Duodenal mucosa (tissue), 2 donors: ENCODE measurements around the gene CPNE8.

Experiments
- H3K27ac ChIP-seq: one replicate; pipeline ENCODE4 v1.7.0; 2013; ENCODE audit warnings: low read depth, low read length
- H3K27me3 ChIP-seq, 2 donors: one replicate each; pipeline ENCODE4 v1.7.0; 2013; ENCODE audit warnings: low read length in 2 of 2, control low read depth in 1 of 2; ENCODE audit not compliant: insufficient read depth in 2 of 2, control insufficient read depth in 1 of 2
- H3K36me3 ChIP-seq, 2 donors: one replicate each; pipeline ENCODE4 v1.7.0; 2013; ENCODE audit warnings: low read length in 2 of 2, control low read depth in 1 of 2; ENCODE audit not compliant: insufficient read depth in 2 of 2, control insufficient read depth in 1 of 2
- H3K4me1 ChIP-seq, 2 donors: one replicate each; pipeline ENCODE4 v1.7.0; 2013; ENCODE audit warnings: low read length in 2 of 2, control low read depth in 1 of 2; ENCODE audit not compliant: insufficient read depth in 2 of 2, control insufficient read depth in 1 of 2
- H3K4me3 ChIP-seq, 2 donors: one replicate each; pipeline ENCODE4 v1.7.0; 2013; ENCODE audit warnings: low read length in 2 of 2, low read depth in 1 of 2
- H3K9ac ChIP-seq, 2 donors: one replicate each; pipeline ENCODE4 v1.7.0; 2013; ENCODE audit warnings: low read length in 2 of 2, low read depth in 1 of 2
- H3K9me3 ChIP-seq, 2 donors: one replicate each; pipeline ENCODE4 v1.7.0; 2013; ENCODE audit warnings: low read length in 2 of 2, control low read depth in 1 of 2; ENCODE audit not compliant: control insufficient read depth in 1 of 2

CPNE8 gene

DNA sequence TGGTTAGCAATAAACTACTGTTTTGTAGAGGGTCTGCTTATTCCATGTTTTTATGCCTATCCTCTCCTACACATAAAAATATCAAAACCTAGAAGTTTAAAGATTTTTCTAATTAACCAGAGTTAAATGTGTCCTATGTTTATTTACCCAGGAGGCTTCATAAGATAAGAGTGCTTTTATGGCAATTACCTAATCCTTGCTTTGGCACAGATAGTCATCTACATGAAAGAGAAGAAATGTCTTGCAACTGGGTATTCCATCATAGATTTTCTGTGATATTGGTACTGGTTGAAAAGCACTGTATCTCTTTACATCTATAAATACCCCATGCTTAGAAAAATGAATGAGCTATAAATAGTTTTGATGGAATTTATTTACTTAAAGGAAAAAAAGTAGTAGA is 277.1 kb downstream of the CPNE8 start:
- Histone ChIP-seq H3K4me3 (no peak overlapping the region), H3K27me3 (no peaks in the 10 kb centered on the region), H3K4me1 (no peaks in the 10 kb centered on the region), H3K36me3 (no peaks in the 10 kb centered on the region), H3K9ac (no peak overlapping the region), H3K9me3 (peaks cover 0 to 2% of the 10 kb centered on the region in 2 donors), H3K27ac (no peak overlapping the region)

DNA sequence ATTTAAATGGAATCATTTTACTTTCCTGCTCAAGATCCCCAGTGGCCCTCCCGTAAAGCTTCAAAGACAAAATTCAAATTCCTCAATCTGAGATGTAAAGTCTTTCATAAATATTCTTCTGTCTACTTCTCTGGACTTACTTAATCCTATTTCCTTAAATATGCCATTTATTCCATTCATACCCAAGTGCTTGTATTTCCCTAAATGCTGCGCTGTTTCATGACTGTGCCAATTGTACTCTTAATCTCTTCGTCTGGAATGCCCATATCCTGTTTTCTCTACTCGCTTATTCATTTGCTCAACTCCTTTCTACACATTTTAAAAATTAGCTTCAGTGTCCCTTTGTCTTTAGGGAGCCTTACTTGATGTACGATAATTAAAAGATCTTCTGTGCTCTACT is 280.1 kb downstream of the CPNE8 start:
- Histone ChIP-seq H3K27me3 (no peaks in the 10 kb centered on the region), H3K27ac (no peak overlapping the region), H3K9me3 (no peaks in the 10 kb centered on the region), H3K4me3 (no peak overlapping the region), H3K9ac (no peak overlapping the region), H3K36me3 (no peaks in the 10 kb centered on the region), H3K4me1 (no peaks in the 10 kb centered on the region)

DNA sequence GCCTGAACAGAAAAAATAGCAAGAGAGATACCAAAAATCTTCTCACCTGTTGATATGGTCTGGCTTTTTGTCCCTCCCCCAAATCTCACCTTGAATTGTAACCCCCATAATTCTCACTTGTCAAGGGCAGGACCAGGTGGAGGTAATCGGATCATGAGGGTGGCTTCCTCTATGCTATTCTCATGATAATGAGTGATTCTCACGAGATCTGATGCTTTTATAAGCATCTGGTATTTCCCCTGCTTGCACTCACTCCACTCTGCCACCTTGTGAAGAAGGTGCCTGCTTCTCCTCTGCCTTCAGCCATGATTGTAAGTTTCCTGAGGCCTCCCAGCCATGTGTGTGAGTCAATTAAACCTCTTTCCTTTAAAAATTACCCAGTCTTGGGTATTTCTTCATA is 291.2 kb downstream of the CPNE8 start:
- no peak overlapping the region for H3K27ac ChIP-seq
- H3K9ac ChIP-seq, result no peak overlapping the region
- no peaks in the 10 kb centered on the region for H3K4me1 ChIP-seq
- no peaks in the 10 kb centered on the region for H3K36me3 ChIP-seq
- peaks cover 2 to 7% of the 10 kb centered on the region in 2 donors for H3K9me3 ChIP-seq
- H3K4me3 ChIP-seq, result no peak overlapping the region
- no peaks in the 10 kb centered on the region for H3K27me3 ChIP-seq

DNA sequence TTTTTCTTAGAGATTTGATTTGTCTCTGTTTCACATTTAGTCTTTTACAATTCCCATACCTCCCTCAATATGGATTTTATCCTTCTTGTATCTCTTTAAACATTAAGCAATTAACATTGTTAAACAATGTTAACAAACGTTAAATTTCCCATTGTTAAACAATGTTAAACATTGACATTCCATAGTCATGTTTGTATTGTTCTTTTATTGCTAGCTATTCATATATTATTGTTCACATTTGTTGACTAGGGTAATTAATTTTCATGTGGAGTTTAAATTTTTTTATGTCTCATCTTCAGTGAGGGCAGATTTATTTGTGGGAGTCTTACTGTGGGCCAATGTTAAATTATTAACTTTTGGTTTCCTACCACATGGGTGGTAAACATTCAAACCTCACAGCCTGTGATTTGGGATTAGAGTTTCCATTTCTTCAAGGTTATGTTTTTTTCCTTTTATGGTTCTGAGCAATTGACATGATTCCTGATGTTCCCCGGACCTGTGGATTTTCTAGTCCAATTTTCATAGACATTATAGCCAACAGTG is 294.5 kb downstream of the CPNE8 start:
- Histone ChIP-seq H3K36me3 (no peaks in the 10 kb centered on the region), H3K9me3 (peaks cover 6 to 7% of the 10 kb centered on the region in 2 donors), H3K4me1 (no peaks in the 10 kb centered on the region), H3K4me3 (no peak overlapping the region), H3K27ac (no peak overlapping the region), H3K9ac (no peak overlapping the region), H3K27me3 (no peaks in the 10 kb centered on the region)

DNA sequence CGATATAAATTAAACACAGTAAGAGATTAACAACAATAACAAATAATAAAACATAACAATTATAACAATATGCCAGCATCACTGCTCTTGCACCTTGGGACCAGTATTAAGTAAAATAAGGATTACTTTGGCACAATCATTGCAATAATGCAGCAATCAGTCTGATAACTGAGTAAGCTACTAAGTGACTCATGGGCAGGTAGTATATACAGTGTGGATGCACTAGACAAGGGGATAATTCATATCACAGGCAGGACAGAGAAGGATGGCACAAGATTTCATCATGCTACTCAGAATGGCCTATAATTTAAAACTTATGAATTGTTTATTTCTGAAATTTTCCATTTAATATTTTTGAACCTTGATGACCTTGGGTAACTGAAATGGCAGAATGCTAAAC is 298.1 kb downstream of the CPNE8 start:
- H3K4me3 ChIP-seq, result no peak overlapping the region
- H3K4me1 ChIP-seq, result no peaks in the 10 kb centered on the region
- no peak overlapping the region for H3K27ac ChIP-seq
- H3K9me3 ChIP-seq, result peaks cover 4 to 6% of the 10 kb centered on the region in 2 donors
- H3K9ac ChIP-seq, result no peak overlapping the region
- no peaks in the 10 kb centered on the region for H3K36me3 ChIP-seq
- no peaks in the 10 kb centered on the region for H3K27me3 ChIP-seq
